K562 (cell line): ENCODE results near the gene GRHPR. TPM values are rescaled to one million over a fixed set of nuclear protein-coding genes. Genes with fewer than 3 reads are reported as not detected.

Source experiments
- CSDE1 ChIP-seq, 2 experiments: fragments of 450-650 bp; IDR thresholded peaks; 2 replicates each; pipeline ENCODE4 v1.6.1; 2016; ENCODE audit warnings: mild to moderate bottlenecking in 1 of 2
- MBD2 ChIP-seq: sonication (generic); IDR thresholded peaks from 2 replicates; pipeline ENCODE4 v1.6.1; 2016; ENCODE audit warnings: low read depth, borderline replicate concordance
- MIER1 ChIP-seq: fragments of 450-650 bp; IDR thresholded peaks from 2 replicates; pipeline ENCODE4 v1.6.1; 2016; ENCODE audit warnings: antibody characterized with exemption, mild to moderate bottlenecking, low read depth
- polyA plus RNA-seq, 8 experiments: library from polyadenylated mRNA; depleted of rRNA in 4 of 8; stranded (reverse) in 5 of 8; unstranded in 3 of 8; fragments of >200 nt; fragmentation: Nextera tagmentation in 2 of 8; fragmentation: Illumina TruSeq in 1 of 8; extraction: Ambion mirVana in 2 of 8; extraction: Trizol in 1 of 8; gene quantifications; 2 replicates each; pipeline versions ENCODE4 v1.2.1 to v1.2.3, GENCODE V29; 2011 to 2014; ENCODE audit warnings: inconsistent platforms in 1 of 8, missing spikeins in 1 of 8
- total RNA-seq, 7 experiments: library from RNA; depleted of rRNA in 6 of 7; stranded (reverse); fragments of >200 nt in 6 of 7; fragmentation: Illumina TruSeq in 2 of 7; extraction: Trizol in 2 of 7; gene quantifications; 2 replicates each; pipeline versions ENCODE4 v1.2.1 to v1.2.3, GENCODE V29; 2011 to 2021; ENCODE audit warnings: low replicate concordance in 1 of 7
- TF ChIP-seq, protein P1 (sequence below): fragments of 200-800 bp; sonication (Bioruptor generic); IDR thresholded peaks from 2 replicates; pipeline ENCODE4 v1.6.1; 2016; ENCODE audit warnings: missing genetic modification characterization, missing compliant biosample characterization
- TF ChIP-seq, protein P2 (sequence below): sonication (generic); formaldehyde crosslinking; IDR thresholded peaks from 2 replicates; pipeline ENCODE4 v1.8.0; 2023; ENCODE audit warnings: missing genetic modification reagents, mild to moderate bottlenecking, borderline replicate concordance

The GRHPR gene
- total and polyA plus RNA-seq, 9 of the 15 experiments (the other 6 are each of a cell fraction or from before 2014, with no cell fraction given) = 38.9 to 144 (median 120) TPM

DNA sequence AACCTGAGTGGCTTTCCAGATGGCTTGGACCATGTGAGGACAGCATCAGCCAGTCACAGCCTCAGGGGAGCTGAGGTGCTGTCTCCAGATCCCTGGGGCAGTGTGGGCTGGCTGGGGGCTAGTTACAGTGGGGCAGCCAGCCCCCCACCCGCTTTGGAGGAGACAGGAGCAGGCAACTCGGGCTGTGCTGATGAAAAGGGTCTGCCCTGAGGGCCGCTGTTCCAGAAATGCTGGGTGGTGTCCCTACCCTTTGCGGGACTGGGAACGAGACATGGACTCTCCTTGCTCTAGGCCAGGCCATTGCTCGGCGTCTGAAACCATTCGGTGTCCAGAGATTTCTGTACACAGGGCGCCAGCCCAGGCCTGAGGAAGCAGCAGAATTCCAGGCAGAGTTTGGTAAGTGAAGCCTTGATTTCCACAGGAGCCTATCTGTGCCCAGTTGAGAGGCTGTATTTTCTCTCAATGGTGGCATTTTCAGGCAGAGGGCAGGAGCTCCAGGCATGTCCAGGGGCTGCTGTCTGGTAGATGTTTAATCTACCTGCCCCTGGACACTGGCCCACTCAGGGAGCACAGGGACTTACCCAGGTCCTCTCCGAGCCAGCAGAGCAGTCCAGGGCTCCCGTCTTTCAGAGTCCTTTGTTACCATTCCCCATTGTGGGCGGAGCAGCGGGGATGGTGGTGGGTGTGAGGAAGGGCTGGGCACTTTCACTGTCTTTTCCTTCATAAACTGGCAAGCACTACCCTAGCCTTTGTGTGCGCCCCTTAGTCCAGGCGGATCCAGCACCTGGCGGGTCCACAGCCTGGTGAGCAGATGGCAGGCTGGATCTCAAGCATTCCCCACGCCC lies 7.2 kb downstream of the GRHPR start (continued):
- TF ChIP-seq MBD2 (no peak), CSDE1 (IDR thresholded peaks at IDR 0.05) (no peak), MIER1 (no peak)
- TF ChIP-seq, protein P1, sequence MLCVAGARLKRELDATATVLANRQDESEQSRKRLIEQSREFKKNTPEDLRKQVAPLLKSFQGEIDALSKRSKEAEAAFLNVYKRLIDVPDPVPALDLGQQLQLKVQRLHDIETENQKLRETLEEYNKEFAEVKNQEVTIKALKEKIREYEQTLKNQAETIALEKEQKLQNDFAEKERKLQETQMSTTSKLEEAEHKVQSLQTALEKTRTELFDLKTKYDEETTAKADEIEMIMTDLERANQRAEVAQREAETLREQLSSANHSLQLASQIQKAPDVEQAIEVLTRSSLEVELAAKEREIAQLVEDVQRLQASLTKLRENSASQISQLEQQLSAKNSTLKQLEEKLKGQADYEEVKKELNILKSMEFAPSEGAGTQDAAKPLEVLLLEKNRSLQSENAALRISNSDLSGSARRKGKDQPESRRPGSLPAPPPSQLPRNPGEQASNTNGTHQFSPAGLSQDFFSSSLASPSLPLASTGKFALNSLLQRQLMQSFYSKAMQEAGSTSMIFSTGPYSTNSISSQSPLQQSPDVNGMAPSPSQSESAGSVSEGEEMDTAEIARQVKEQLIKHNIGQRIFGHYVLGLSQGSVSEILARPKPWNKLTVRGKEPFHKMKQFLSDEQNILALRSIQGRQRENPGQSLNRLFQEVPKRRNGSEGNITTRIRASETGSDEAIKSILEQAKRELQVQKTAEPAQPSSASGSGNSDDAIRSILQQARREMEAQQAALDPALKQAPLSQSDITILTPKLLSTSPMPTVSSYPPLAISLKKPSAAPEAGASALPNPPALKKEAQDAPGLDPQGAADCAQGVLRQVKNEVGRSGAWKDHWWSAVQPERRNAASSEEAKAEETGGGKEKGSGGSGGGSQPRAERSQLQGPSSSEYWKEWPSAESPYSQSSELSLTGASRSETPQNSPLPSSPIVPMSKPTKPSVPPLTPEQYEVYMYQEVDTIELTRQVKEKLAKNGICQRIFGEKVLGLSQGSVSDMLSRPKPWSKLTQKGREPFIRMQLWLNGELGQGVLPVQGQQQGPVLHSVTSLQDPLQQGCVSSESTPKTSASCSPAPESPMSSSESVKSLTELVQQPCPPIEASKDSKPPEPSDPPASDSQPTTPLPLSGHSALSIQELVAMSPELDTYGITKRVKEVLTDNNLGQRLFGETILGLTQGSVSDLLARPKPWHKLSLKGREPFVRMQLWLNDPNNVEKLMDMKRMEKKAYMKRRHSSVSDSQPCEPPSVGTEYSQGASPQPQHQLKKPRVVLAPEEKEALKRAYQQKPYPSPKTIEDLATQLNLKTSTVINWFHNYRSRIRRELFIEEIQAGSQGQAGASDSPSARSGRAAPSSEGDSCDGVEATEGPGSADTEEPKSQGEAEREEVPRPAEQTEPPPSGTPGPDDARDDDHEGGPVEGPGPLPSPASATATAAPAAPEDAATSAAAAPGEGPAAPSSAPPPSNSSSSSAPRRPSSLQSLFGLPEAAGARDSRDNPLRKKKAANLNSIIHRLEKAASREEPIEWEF (CRISPR knock-in tag) = no peak
- TF ChIP-seq, protein P2, sequence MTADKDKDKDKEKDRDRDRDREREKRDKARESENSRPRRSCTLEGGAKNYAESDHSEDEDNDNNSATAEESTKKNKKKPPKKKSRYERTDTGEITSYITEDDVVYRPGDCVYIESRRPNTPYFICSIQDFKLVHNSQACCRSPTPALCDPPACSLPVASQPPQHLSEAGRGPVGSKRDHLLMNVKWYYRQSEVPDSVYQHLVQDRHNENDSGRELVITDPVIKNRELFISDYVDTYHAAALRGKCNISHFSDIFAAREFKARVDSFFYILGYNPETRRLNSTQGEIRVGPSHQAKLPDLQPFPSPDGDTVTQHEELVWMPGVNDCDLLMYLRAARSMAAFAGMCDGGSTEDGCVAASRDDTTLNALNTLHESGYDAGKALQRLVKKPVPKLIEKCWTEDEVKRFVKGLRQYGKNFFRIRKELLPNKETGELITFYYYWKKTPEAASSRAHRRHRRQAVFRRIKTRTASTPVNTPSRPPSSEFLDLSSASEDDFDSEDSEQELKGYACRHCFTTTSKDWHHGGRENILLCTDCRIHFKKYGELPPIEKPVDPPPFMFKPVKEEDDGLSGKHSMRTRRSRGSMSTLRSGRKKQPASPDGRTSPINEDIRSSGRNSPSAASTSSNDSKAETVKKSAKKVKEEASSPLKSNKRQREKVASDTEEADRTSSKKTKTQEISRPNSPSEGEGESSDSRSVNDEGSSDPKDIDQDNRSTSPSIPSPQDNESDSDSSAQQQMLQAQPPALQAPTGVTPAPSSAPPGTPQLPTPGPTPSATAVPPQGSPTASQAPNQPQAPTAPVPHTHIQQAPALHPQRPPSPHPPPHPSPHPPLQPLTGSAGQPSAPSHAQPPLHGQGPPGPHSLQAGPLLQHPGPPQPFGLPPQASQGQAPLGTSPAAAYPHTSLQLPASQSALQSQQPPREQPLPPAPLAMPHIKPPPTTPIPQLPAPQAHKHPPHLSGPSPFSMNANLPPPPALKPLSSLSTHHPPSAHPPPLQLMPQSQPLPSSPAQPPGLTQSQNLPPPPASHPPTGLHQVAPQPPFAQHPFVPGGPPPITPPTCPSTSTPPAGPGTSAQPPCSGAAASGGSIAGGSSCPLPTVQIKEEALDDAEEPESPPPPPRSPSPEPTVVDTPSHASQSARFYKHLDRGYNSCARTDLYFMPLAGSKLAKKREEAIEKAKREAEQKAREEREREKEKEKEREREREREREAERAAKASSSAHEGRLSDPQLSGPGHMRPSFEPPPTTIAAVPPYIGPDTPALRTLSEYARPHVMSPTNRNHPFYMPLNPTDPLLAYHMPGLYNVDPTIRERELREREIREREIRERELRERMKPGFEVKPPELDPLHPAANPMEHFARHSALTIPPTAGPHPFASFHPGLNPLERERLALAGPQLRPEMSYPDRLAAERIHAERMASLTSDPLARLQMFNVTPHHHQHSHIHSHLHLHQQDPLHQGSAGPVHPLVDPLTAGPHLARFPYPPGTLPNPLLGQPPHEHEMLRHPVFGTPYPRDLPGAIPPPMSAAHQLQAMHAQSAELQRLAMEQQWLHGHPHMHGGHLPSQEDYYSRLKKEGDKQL (CRISPR knock-in tag) = no peak
